Neural cell (in vitro differentiated cells): ENCODE data around the gene RGS13. TPM values are rescaled to one million over a fixed set of nuclear protein-coding genes. Genes with fewer than 3 reads are reported as not detected.

Source experiments
- H2AFZ ChIP-seq: fragments of 200-600, 300-800 bp; sonication (generic), shearing (Covaris generic); 2 replicates; pipeline ENCODE4 v1.6.0; 2014; ENCODE audit warnings: low read depth, mild to moderate bottlenecking, antibody characterized with exemption, low read length, moderate library complexity
- H3F3A ChIP-seq: fragments of 200-600 bp; shearing (Covaris generic); 2 replicates; pipeline ENCODE4 v1.6.1; 2016; ENCODE audit warnings: mild to moderate bottlenecking, moderate library complexity, mixed read lengths, antibody characterized with exemption, low read length; ENCODE audit not compliant: insufficient read depth, poor library complexity, severe bottlenecking
- H3K27ac ChIP-seq: fragments of 200-600, 300-800 bp; sonication (generic), shearing (Covaris generic); 2 replicates; pipeline ENCODE4 v1.5.1; 2014; ENCODE audit warnings: mild to moderate bottlenecking, low read length, moderate library complexity
- H3K27me3 ChIP-seq: fragments of 300-800, 200-600 bp; sonication (generic), shearing (Covaris generic); 2 replicates; pipeline ENCODE4 v1.6.0; 2014; ENCODE audit warnings: mild to moderate bottlenecking, low read depth, low read length, moderate library complexity; ENCODE audit not compliant: insufficient read depth
- H3K36me3 ChIP-seq: fragments of 300-800, 200-600 bp; sonication (generic), shearing (Covaris generic); 2 replicates; pipeline ENCODE4 v1.5.1; 2014; ENCODE audit warnings: mild to moderate bottlenecking, antibody characterized with exemption, low read length, moderate library complexity; ENCODE audit not compliant: insufficient read depth
- H3K4me2 ChIP-seq: fragments of 300-800, 200-600 bp; sonication (generic), shearing (Covaris generic); 2 replicates; pipeline ENCODE4 v1.6.0; 2014; ENCODE audit warnings: mild to moderate bottlenecking, low read length
- H3K4me3 ChIP-seq: fragments of 300-800, 200-600 bp; sonication (generic), shearing (Covaris generic); 2 replicates; pipeline ENCODE4 v1.5.1; 2014; ENCODE audit warnings: mild to moderate bottlenecking, low read length, moderate library complexity
- H3K79me2 ChIP-seq: fragments of 200-600 bp; shearing (Covaris generic); replicated peaks from 2 replicates; pipeline ENCODE4 v1.6.0; 2014; ENCODE audit warnings: mild to moderate bottlenecking, low read length, moderate library complexity; ENCODE audit not compliant: insufficient read depth
- H3K9ac ChIP-seq: fragments of 300-800, 200-600 bp; sonication (generic), shearing (Covaris generic); 2 replicates; pipeline ENCODE4 v1.6.1; 2016; ENCODE audit warnings: mild to moderate bottlenecking, low read length, mixed read lengths
- H3K9me2 ChIP-seq: fragments of 200-600 bp; shearing (Covaris generic); 2 replicates; pipeline ENCODE4 v1.6.1; 2016; ENCODE audit warnings: mild to moderate bottlenecking, low read length, mixed read lengths; ENCODE audit not compliant: insufficient read depth
- H3K9me3 ChIP-seq: fragments of 200-600, 300-800 bp; sonication (generic), shearing (Covaris generic); 2 replicates; pipeline ENCODE4 v1.6.1; 2016; ENCODE audit warnings: mild to moderate bottlenecking, mixed run types, low read length, moderate library complexity, mixed read lengths
- H4K20me1 ChIP-seq: fragments of 200-600 bp; shearing (Covaris generic); 2 replicates; pipeline ENCODE4 v1.6.1; 2016; ENCODE audit warnings: mild to moderate bottlenecking, mixed run types; ENCODE audit not compliant: insufficient read depth
- EP300 ChIP-seq: fragments of 450-650 bp; conservative IDR thresholded peaks from 2 replicates; pipeline ENCODE4 v1.6.1; 2014; ENCODE audit warnings: antibody characterized with exemption, mild to moderate bottlenecking, moderate library complexity; ENCODE audit not compliant: poor library complexity, severe bottlenecking
- EZH2 ChIP-seq: fragments of 200-600, 300-800 bp; shearing (Covaris generic), sonication (generic); IDR thresholded peaks from 2 replicates; pipeline ENCODE4 v1.6.1; 2014; ENCODE audit warnings: antibody characterized with exemption, low read length, borderline replicate concordance, mild to moderate bottlenecking; ENCODE audit not compliant: insufficient read depth, poor library complexity, severe bottlenecking
- MXI1 ChIP-seq: fragments of 450-650 bp; conservative IDR thresholded peaks from 2 replicates; pipeline ENCODE4 v1.6.1; 2014; ENCODE audit warnings: antibody characterized with exemption, mild to moderate bottlenecking; ENCODE audit not compliant: poor library complexity, severe bottlenecking
- POLR2AphosphoS5 ChIP-seq: IDR thresholded peaks from 2 replicates; pipeline ENCODE4 v1.6.1; 2012
- RAD21 ChIP-seq: fragments of 450-650 bp; conservative IDR thresholded peaks from 2 replicates; pipeline ENCODE4 v1.6.1; 2014; ENCODE audit warnings: antibody characterized with exemption, mild to moderate bottlenecking, moderate library complexity
- REST ChIP-seq: IDR thresholded peaks from 2 replicates; pipeline ENCODE4 v1.6.1; 2012; ENCODE audit warnings: borderline replicate concordance
- SMC3 ChIP-seq: fragments of 450-650 bp; conservative IDR thresholded peaks from 2 replicates; pipeline ENCODE4 v1.6.1; 2014; ENCODE audit warnings: antibody characterized with exemption, mild to moderate bottlenecking, moderate library complexity; ENCODE audit not compliant: poor library complexity
- TAF1 ChIP-seq: IDR thresholded peaks from 2 replicates; pipeline ENCODE4 v1.6.1; 2012; ENCODE audit warnings: low read depth
- polyA plus RNA-seq: library from polyadenylated mRNA; depleted of rRNA; stranded (reverse); fragments of >200 nt; gene quantifications from 2 replicates; pipeline ENCODE4 v1.2.3, GENCODE V29; 2014
- TF ChIP-seq, protein P1 (sequence below): fragments of 450-650 bp; IDR thresholded peaks from 2 replicates; pipeline ENCODE4 v1.5.1; 2014; ENCODE audit warnings: antibody characterized with exemption, mild to moderate bottlenecking, moderate library complexity; ENCODE audit not compliant: poor library complexity, severe bottlenecking

RGS13 gene
- polyA plus RNA-seq, 1 donor from 2014 or later, result not detected

- Histone ChIP-seq H3K36me3 (no peaks in the 10 kb centered on the region), H3K9ac (no peak overlapping the region), H3K4me3 (no peak overlapping the region), H3K9me3 (no peaks in the 10 kb centered on the region), H2AFZ (no peak overlapping the region), H3K27me3 (no peaks in the 10 kb centered on the region), H3K4me2 (no peak overlapping the region), H3K79me2 (no peaks in the 10 kb centered on the region), H4K20me1 (no peaks in the 10 kb centered on the region), H3K27ac (no peak overlapping the region), H3F3A (no peaks in the 10 kb centered on the region), H3K9me2 (no peaks in the 10 kb centered on the region)
- TF ChIP-seq MXI1 (no peak), TAF1 (no peak), POLR2AphosphoS5 (no peak), EZH2 (no peak), REST (no peak), RAD21 (no peak), EP300 (no peak), SMC3 (no peak)
- TF ChIP-seq, protein P1, sequence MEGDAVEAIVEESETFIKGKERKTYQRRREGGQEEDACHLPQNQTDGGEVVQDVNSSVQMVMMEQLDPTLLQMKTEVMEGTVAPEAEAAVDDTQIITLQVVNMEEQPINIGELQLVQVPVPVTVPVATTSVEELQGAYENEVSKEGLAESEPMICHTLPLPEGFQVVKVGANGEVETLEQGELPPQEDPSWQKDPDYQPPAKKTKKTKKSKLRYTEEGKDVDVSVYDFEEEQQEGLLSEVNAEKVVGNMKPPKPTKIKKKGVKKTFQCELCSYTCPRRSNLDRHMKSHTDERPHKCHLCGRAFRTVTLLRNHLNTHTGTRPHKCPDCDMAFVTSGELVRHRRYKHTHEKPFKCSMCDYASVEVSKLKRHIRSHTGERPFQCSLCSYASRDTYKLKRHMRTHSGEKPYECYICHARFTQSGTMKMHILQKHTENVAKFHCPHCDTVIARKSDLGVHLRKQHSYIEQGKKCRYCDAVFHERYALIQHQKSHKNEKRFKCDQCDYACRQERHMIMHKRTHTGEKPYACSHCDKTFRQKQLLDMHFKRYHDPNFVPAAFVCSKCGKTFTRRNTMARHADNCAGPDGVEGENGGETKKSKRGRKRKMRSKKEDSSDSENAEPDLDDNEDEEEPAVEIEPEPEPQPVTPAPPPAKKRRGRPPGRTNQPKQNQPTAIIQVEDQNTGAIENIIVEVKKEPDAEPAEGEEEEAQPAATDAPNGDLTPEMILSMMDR, result no peak
Observed at GRCh38 chr1:192632641-192633532, 3.1 kb upstream of the RGS13 start.

DNA sequence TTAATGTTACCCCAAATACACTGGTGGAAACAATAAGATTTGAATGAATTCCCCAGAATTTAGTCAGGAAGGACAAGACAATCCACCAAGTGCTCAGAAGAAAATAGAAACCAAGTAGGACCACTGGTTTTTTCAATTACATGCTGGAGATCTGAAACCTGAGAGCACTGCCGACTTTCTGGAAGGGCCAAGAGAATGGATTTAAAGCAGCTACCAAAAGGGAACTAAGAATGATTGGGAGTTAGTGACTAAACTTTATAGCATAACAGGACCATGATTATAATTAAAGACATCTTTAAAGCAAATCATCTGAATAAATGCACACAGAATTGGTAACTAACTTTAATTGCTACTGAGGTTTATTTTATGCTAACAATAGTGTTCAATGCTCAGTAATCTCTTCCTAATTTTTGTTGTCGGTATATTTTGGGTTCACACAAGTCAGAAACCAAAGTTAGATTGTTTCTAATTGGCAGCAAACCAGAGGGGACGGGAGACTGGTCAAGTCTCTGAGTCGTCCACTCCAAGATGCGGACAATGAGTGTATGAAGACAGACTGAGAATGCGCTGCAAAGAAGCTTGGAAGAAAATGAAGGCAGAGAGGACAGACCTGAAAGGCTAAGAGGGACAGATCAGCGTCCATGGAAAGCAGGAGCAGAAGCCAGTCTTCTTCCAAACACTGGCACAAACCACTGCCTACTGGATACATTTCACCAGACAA lies 2.3 kb upstream of the RGS13 start:
- Histone ChIP-seq H3K9ac (no peak overlapping the region), H3K4me2 (no peak overlapping the region), H4K20me1 (no peaks in the 10 kb centered on the region), H3K27me3 (no peaks in the 10 kb centered on the region), H3K9me3 (no peaks in the 10 kb centered on the region), H3K27ac (no peak overlapping the region), H3F3A (no peaks in the 10 kb centered on the region), H3K4me3 (no peak overlapping the region), H3K9me2 (no peaks in the 10 kb centered on the region), H3K79me2 (no peaks in the 10 kb centered on the region), H3K36me3 (no peaks in the 10 kb centered on the region), H2AFZ (no peak overlapping the region)
- TF ChIP-seq RAD21, result no peak
- no peak for TF ChIP-seq SMC3
- no peak for TF ChIP-seq MXI1
- no peak for TF ChIP-seq EP300
- no peak for TF ChIP-seq TAF1
